Adrenal gland (tissue), 5 donors: Measurements from ENCODE around the gene ERICH2.

ENCODE experiments used
- CTCF ChIP-seq, 6 experiments: fragments of 450-650 bp in 4 of 6; fragments of 200-600 bp in 2 of 6; sonication (generic) in 1 of 6; IDR thresholded peaks; 1 replicate in 5 of 6; 2 replicates in 1 of 6; pipeline versions ENCODE4 v1.5.1 to v1.8.0; 2016 to 2021; ENCODE audit warnings: antibody characterized with exemption in 6 of 6, mild to moderate bottlenecking in 2 of 6, moderate library complexity in 1 of 6
- POLR2A ChIP-seq, 2 donors: fragments of 450-650 bp; IDR thresholded peaks; one replicate each; pipeline ENCODE4 v1.6.1; 2017; ENCODE audit warnings: antibody characterized with exemption in 2 of 2, mild to moderate bottlenecking in 2 of 2, moderate library complexity in 1 of 2
- donor health status: DM: no; HTN: no; CAD: no.

GRCh38 chr2:170815746-170816503, 45.7 kb downstream of the ERICH2 start:
- TF ChIP-seq CTCF (IDR thresholded peaks at IDR 0.05) (peak; percentile 60 to 87 (median 82)), POLR2A (IDR thresholded peaks at IDR 0.05) (no peak)
